Prostate gland (tissue), 2 donors: ENCODE results near the gene EGFLAM. TPM values are rescaled to one million over a fixed set of nuclear protein-coding genes. Genes with fewer than 3 reads are reported as not detected.

Source experiments
- DNase-seq: peaks from one replicate; pipeline ENCODE4 v3.0.0-alpha.2; 2019; ENCODE audit warnings: low spot score
- H3K27ac ChIP-seq, 2 donors: fragments of 200-600 bp; sonication (generic); 2 replicates each; pipeline ENCODE4 v1.5.1; 2017 to 2019
- H3K27me3 ChIP-seq: fragments of 200-600 bp; sonication (generic); replicated peaks from 2 replicates; pipeline ENCODE4 v1.5.1; 2019; ENCODE audit not compliant: insufficient read depth
- H3K36me3 ChIP-seq, 2 donors: fragments of 200-600 bp; sonication (generic); 1 replicate in 1 of 2; 2 replicates in 1 of 2; pipeline versions ENCODE4 v1.5.1 to v1.8.1; 2017 to 2019
- H3K4me1 ChIP-seq: fragments of 200-600 bp; sonication (generic); replicated peaks from 2 replicates; pipeline ENCODE4 v1.5.1; 2019
- H3K4me3 ChIP-seq, 2 donors: fragments of 200-600 bp; sonication (generic); 2 replicates each; pipeline ENCODE4 v1.5.1; 2017 to 2019
- H3K9me3 ChIP-seq: fragments of 200-600 bp; sonication (generic); 2 replicates; pipeline ENCODE4 v1.5.1; 2017
- CTCF ChIP-seq, 4 experiments: fragments of 200-600 bp in 2 of 4; fragments of 450-650 bp in 2 of 4; sonication (generic) in 2 of 4; IDR thresholded peaks; 1 replicate in 3 of 4; 2 replicates in 1 of 4; pipeline ENCODE4 v1.5.1; 2016 to 2019; ENCODE audit warnings: antibody characterized with exemption in 4 of 4, mild to moderate bottlenecking in 2 of 4, moderate library complexity in 2 of 4
- POLR2A ChIP-seq: fragments of 450-650 bp; IDR thresholded peaks from one replicate; pipeline ENCODE4 v1.6.1; 2016; ENCODE audit warnings: antibody characterized with exemption, mild to moderate bottlenecking
- POLR2AphosphoS5 ChIP-seq: sonication (generic); formaldehyde crosslinking; IDR thresholded peaks from one replicate; pipeline ENCODE4 v1.6.1; 2017; ENCODE audit warnings: antibody characterized with exemption
- WGBS: methylation state at CpG from one replicate; pipeline ENCODE4 v1.1.5; 2018; 5-methylcytosine and 5-hydroxymethylcytosine counted together
- intact Hi-C: fragments of 100-400 bp; cut with DNase I; formaldehyde crosslinking; loops from one replicate; pipeline ENCODE4 v1.14.2; 2022
- total RNA-seq, 2 donors: library from RNA; depleted of rRNA; stranded (reverse); fragments of >200 nt; gene quantifications; one replicate each; pipeline ENCODE4 v1.1.0, GENCODE V29; 2016

The EGFLAM gene
- total RNA-seq, 2 donors from 2014 or later: 4.1 to 14.1 TPM

- H3K4me3 ChIP-seq: no peak overlapping the region
- intact Hi-C loops: no loop called here
- no peaks in the 10 kb centered on the region for H3K36me3 ChIP-seq
- WGBS: 97% methylated on average over 8 of the region's 8 CpGs
- H3K9me3 ChIP-seq: no peaks in the 10 kb centered on the region
- no peaks in the 10 kb centered on the region for H3K4me1 ChIP-seq
- TF ChIP-seq CTCF (IDR thresholded peaks at IDR 0.05) (no peak), POLR2A (no peak), POLR2AphosphoS5 (no peak)
- H3K27me3 ChIP-seq: no peaks in the 10 kb centered on the region
- DNase-seq: no peak
- H3K27ac ChIP-seq: no peak overlapping the region
Observed at GRCh38 chr5:38458174-38458573, 199.8 kb downstream of the EGFLAM start.

- no peaks in the 10 kb centered on the region for H3K27me3 ChIP-seq
- no peaks in the 10 kb centered on the region for H3K9me3 ChIP-seq
- no peaks in the 10 kb centered on the region for H3K36me3 ChIP-seq
- 47% methylated on average over 7 of the region's 7 CpGs for WGBS
- no peak for DNase-seq
- H3K4me1 ChIP-seq: no peaks in the 10 kb centered on the region
- intact Hi-C loops: no loop called here
- no peak overlapping the region for H3K4me3 ChIP-seq
- H3K27ac ChIP-seq: no peak overlapping the region
- TF ChIP-seq POLR2A: no peak
- no peak for TF ChIP-seq POLR2AphosphoS5
- no peak for TF ChIP-seq CTCF (IDR thresholded peaks at IDR 0.05)
Observed at GRCh38 chr5:38462976-38463633, 204.7 kb downstream of the EGFLAM start.

- H3K9me3 ChIP-seq: no peaks in the 10 kb centered on the region
- H3K4me3 ChIP-seq: no peak overlapping the region
- TF ChIP-seq CTCF (IDR thresholded peaks at IDR 0.05): no peak
- TF ChIP-seq POLR2A: no peak
- TF ChIP-seq POLR2AphosphoS5: no peak
- no peaks in the 10 kb centered on the region for H3K36me3 ChIP-seq
- intact Hi-C loops: no loop called here
- no peak overlapping the region for H3K27ac ChIP-seq
- no peaks in the 10 kb centered on the region for H3K27me3 ChIP-seq
- DNase-seq: no peak
- WGBS: 34% methylated on average over 10 of the region's 10 CpGs
- no peaks in the 10 kb centered on the region for H3K4me1 ChIP-seq
Observed at GRCh38 chr5:38463634-38464521, 205.5 kb downstream of the EGFLAM start.

- Histone ChIP-seq H3K4me3 (no peak overlapping the region), H3K4me1 (no peaks in the 10 kb centered on the region), H3K36me3 (no peaks in the 10 kb centered on the region), H3K9me3 (no peaks in the 10 kb centered on the region), H3K27me3 (no peaks in the 10 kb centered on the region), H3K27ac (no peak overlapping the region)
- DNase-seq: no peak
- intact Hi-C loops: loop anchor here (5.0 kb wide), 1 partner anchor 87 kb away; no protein-coding TSS in a partner anchor
- TF ChIP-seq POLR2AphosphoS5 (no peak), POLR2A (no peak), CTCF (IDR thresholded peaks at IDR 0.05) (no peak)
- 54% methylated on average over 2 of the region's 2 CpGs for WGBS
Observed at GRCh38 chr5:38465061-38465460, 206.7 kb downstream of the EGFLAM start.
